ENCODE measurements around the gene ABL1. TPM values are rescaled to one million over a fixed set of nuclear protein-coding genes. Genes with fewer than 3 reads are reported as not detected.
A peak's percentile ranks its signal among the peaks of the same experiment; 100 is the strongest.

Gene ABL1
- total RNA-seq, 1 donor from 2014 or later, result 44.6 TPM

DNA sequence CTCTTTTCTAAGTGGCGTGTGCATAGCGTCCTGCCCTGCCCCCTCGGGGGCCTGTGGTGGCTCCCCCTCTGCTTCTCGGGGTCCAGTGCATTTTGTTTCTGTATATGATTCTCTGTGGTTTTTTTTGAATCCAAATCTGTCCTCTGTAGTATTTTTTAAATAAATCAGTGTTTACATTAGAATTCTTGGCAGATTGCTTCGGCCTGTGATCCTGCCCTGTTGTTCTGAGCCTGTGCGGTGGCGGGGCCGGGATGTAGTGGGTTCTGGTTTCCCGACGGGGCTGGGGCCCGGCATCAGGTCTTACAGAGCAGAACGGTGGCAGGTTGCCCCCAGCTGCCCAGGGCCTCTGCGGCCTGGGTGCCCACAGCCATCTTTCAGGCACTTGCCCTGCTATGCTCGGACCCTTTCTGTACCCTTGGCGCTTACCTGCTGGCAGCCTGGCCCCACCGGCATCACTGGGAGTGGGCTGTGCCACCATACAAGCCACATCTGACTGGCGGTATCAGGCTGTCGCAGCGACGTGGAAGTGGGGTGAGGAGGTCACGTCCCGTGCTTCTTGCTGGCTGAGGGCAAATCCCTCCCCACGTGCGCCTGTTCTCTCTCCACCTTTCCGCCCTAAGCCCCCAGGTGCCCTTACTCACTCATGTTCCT lies 52.6 kb downstream of the ABL1 start:
- no peak for DNase-seq (ENCODE audit: low read depth)

GRCh38 chr9:130888146-130888885 lies 53.3 kb downstream of the ABL1 start:
- no peak for DNase-seq (ENCODE audit: low read depth)

DNA sequence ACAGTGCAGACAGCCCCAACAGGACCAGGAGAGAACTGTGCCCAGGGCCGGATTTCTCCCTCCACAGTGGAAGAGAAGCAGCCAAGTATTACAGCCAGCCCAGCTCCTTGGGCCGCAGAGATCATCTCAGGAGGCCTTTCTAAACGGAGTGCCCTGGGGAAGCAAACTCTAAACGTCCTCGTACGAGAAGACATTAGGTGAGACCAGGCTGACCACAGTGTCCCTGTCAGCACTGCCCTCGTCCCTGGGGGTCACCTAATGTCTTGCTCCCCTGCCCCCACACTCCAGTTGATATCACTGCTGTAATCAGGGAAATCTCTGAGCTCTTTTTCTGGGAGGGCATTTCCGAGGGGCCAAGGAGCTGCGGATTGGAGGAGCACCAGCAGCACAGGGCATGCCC lies 55.1 kb downstream of the ABL1 start:
- DNase-seq (ENCODE audit: low read depth), result no peak

DNA sequence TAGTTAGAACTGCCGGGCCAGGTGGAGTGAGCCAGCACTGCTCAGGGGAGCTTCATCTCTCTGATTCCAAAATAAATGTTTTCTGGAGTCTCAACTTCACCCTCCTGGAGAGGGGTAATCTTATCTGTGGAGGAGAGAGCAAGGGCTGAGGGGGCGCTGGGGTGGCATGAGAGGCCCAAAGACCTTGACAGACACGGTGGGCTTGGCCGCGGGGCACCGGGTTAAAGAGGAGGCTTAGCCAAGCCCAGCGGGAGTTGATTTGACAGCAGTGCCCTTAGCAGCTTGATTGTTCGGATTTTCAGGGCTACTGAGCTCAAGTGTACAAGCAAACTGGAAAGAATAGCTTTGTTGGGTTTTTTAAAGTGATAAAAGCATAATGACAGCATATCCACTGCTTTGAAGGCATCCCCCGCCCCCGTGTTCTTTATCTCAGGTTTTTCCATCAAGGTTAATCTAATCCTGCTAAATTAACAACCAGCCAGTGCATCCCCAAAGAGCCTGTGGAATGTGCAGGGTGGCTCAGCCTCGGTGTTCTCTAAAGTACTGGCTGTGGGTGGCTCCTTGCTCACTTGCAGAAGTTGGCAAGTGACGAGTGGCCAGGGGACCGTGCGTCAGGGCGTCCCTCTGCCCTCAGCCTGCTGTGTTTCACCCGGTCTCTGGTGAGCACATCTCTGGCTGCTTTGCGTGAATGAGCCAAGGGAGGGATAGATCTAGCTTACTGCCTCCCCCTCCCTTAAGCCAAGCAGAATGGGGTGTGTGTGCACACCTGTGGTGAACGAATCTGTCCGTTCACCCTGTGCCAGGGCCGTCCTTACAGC lies 56.0 kb downstream of the ABL1 start:
- DNase-seq (ENCODE audit: low read depth), result no peak

DNA sequence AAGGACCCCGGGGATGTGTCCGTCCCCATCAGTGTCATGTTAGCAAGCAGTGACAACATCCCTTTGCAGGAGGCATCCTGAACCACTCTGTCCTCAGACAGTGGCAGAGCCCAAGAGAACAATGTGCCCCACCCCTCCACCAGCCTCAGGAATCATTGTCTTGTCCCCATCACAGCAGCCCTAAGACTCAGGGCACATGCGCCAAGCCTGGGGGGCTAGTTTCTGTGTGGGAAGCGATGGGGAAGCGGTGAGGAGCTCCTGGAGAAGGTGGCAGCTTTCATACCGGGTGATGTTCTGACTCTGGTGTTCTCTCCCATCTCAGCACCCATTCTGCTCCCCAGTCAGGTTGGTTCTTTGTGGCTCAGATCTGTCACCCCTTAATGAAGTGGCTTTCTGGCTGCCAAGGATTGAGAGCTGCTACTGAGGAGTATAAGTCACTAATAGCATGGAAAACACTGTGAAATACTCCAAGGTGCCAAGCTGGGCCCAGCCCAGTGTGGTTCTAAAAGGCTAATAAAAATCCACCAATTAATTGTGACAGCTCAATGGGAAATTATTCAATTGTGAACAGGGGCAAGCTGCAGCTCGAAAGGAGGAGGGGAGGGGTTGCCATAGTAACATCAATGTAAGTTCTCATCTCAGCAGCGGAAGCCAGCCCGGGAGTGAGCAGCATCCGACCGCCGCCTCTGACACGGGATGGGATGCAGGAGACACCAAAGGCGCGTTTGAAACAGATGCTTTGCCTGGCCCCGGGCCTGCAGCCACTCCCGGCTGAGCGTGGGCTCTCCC lies 56.8 kb downstream of the ABL1 start:
- no peak for DNase-seq (ENCODE audit: low read depth)

GRCh38 chr9:130892477-130893304 lies 57.6 kb downstream of the ABL1 start:
- no peak for DNase-seq (ENCODE audit: low read depth)

GRCh38 chr9:130893341-130894101 lies 58.5 kb downstream of the ABL1 start:
- DNase-seq (ENCODE audit: low read depth), result no peak

- peak; percentile 13 for DNase-seq (ENCODE audit: low read depth)
These were observed 59.5 kb downstream of the ABL1 start for GRCh38 chr9:130894546-130894945.

- no peak for DNase-seq (ENCODE audit: low read depth)
These were observed 60.0 kb downstream of the ABL1 start for GRCh38 chr9:130895038-130895437.

DNA sequence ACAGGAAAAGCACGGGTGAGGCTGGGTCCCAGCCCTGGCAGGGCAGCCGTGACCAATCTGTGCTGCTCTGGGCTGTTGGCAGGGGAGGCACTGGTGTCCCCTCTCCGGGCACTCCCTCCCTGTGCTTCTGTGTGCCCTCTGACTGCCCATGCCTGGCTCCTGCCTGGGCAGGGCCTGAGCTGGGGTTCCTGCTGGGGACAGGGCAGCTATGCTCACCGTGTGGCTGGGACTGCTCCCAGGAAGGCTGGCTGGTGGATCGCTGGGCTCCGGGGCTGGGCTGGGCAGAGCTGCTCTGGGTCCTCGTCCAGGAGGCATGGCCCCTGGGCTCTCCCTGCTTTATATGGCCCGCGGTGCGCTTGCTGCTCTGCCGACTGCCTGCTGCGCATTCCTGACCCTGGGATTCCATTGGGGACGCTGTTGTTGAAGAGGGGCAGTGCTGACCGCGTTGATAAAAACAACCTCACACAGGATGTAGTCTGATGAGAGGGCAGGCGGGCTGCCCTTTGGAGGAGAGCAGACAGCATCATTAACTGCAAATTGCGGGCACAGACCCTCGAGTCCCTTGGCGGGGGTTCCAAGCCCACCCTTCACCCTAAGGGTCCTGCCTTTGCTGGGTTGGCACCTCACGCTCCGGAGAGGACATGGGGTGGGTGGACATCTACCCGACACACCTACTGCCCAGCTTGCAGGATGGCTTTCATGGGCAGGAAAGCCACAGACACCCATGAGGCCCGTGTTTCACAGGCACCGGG lies 60.6 kb downstream of the ABL1 start:
- DNase-seq (ENCODE audit: low read depth), result no peak

GRCh38 chr9:130896233-130897014 lies 61.4 kb downstream of the ABL1 start, which contains the start of gene QRFP:
TSS of gene QRFP (minus strand) at chr9:130896812. CDS start at chr9:130893838, 2,974 bp downstream.
- DNase-seq (ENCODE audit: low read depth), result no peak

DNA sequence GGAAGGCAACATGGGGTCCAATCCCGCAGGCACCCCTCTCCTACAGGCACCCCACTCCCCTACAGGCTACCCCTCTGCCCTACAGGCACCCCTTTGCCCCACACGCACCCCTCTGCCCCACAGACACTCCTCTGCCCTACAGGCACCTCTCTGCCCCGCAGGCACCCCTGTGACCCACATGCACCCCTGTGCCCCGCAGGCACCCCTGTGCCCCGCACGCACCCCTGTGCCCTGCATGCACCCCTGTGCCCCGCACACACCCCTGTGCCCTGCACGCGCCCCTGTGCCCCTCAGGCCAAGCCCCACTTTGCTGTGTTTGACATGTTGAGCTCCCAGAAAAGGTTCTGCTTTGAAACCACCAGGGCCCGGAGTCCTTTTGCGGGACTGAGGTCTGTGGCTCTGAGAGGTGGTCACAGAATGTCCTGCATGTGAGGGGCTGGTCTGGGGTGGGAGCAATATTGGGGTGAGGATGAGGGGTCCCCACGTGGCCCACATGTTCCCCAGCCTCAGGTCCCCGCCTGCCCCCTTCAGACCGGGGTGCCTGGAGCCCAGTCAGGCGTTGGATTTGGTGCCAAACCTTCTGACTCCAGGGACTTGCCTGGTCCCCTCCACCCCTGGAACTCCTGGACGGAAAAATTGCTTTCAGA lies 62.2 kb downstream of the ABL1 start:
- DNase-seq (ENCODE audit: low read depth), result no peak

GRCh38 chr9:130897848-130898551 lies 62.9 kb downstream of the ABL1 start:
- peak; percentile 19 for DNase-seq (ENCODE audit: low read depth)

DNA sequence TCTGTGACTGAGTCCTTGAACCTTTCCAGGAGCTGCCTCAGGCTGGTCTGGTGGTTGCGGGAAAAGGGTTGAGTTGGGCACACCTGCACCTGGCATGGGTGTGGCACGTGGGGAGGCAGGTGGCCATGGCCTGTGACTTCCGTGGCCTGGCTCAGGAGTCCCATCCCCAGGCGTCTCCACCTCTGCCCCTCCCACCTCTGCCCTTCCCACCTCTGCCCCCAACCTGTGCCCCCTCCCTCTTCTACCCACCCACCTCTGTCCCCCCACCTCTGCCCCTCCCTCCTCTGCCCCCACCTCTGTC lies 63.4 kb downstream of the ABL1 start:
- DNase-seq (ENCODE audit: low read depth), result no peak

DNA sequence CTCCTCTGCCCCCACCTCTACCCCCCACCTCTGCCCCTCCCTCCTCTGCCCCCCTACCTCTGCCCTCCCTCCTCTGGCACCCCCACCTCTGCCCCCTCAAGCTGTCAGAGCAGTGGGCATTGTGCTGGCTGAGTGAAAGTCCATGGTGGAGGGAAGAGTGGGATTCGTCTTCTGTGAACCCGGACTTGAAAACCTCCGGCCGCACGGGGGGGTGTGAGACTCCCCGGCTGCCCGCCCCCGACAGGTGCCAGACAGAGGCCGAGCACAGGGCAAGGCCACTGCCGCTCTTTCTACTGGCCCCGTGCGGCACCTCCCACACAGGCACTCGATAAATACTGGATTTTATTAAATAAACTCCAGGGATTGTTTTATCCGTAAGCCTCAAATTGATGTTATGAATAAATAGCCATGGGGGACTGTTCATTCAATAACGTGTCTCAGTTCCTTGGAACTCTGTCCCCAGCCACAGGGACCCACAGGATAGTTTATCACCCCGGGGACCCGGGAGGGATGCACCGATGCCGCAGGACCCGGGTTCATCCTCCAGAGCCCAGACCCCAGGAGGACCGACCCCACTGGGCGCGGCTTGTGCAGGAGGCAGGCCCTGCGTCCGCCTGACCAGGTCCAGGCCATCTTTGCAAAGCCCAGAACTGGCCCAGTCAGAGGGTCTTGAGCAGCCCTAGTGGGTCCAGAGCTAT lies 64.1 kb downstream of the ABL1 start:
- peak; percentile 20 for DNase-seq (ENCODE audit: low read depth)
